Peyer's patch (tissue), 4 donors: ENCODE measurements around the gene EOLA1. TPM values are rescaled to one million over a fixed set of nuclear protein-coding genes. Genes with fewer than 3 reads are reported as not detected.
"Not testable (repeated sequence)": the region's sequence is repeated elsewhere in the genome, so short reads cannot be mapped to it uniquely, and the experiment has no call there.

Experiments used
- DNase-seq, 3 donors: peaks; one replicate each; pipeline ENCODE4 v3.0.0-alpha.2; 2017 to 2019
- H3K27ac ChIP-seq, 4 donors: fragments of 200-600 bp; sonication (generic); one replicate each; pipeline ENCODE4 v1.5.1; 2016 to 2019
- H3K27me3 ChIP-seq, 2 donors: fragments of 200-600 bp; sonication (generic); one replicate each; pipeline ENCODE4 v1.5.1; 2019
- H3K36me3 ChIP-seq, 3 donors: fragments of 200-600 bp; sonication (generic); one replicate each; pipeline ENCODE4 v1.5.1; 2016 to 2019
- H3K4me1 ChIP-seq, 4 donors: fragments of 200-600 bp; sonication (generic); one replicate each; pipeline ENCODE4 v1.5.1; 2016 to 2019
- H3K4me3 ChIP-seq, 4 donors: fragments of 200-600 bp; sonication (generic); 1 replicate in 3 of 4; 2 replicates in 1 of 4; pipeline ENCODE4 v1.5.1; 2016 to 2019; ENCODE audit warnings: mild to moderate bottlenecking in 1 of 4
- H3K9me3 ChIP-seq, 4 donors: fragments of 200-600 bp; sonication (generic); one replicate each; pipeline ENCODE4 v1.5.1; 2016 to 2019; ENCODE audit warnings: mild to moderate bottlenecking in 1 of 4
- CTCF ChIP-seq, 6 experiments: fragments of 450-650 bp in 4 of 6; fragments of 200-600 bp in 2 of 6; sonication (generic) in 1 of 6; IDR thresholded peaks; one replicate each; pipeline ENCODE4 v1.5.1; 2017 to 2019; ENCODE audit warnings: antibody characterized with exemption in 6 of 6, mild to moderate bottlenecking in 3 of 6, moderate library complexity in 1 of 6
- POLR2A ChIP-seq, 2 donors: fragments of 450-650 bp; IDR thresholded peaks; one replicate each; pipeline ENCODE4 v1.5.1; 2017; ENCODE audit warnings: antibody characterized with exemption in 2 of 2, mild to moderate bottlenecking in 2 of 2, moderate library complexity in 2 of 2
- total RNA-seq, 4 donors: library from RNA; depleted of rRNA; stranded (reverse); fragments of >200 nt; gene quantifications; one replicate each; pipeline ENCODE4 v1.1.0, GENCODE V29; 2016

Gene EOLA1
- total RNA-seq, 4 donors from 2014 or later: 11.9 to 23.1 (median 16.7) TPM

- peak; percentile 82 to 93 (median 89) for DNase-seq
- Histone ChIP-seq H3K4me3 (peak overlapping the region; percentile 35 to 79 (median 46)), H3K27ac (peak overlapping the region; percentile 89 to 97 (median 96)), H3K4me1 (peaks cover 0 to 6% (median 0%) of the 10 kb centered on the region in 4 donors), H3K36me3 (no peaks in the 10 kb centered on the region), H3K9me3 (no peaks in the 10 kb centered on the region), H3K27me3 (no peaks in the 10 kb centered on the region)
- no peak for TF ChIP-seq CTCF (IDR thresholded peaks at IDR 0.05)
- peak in 1 of 2 donors; percentile 12 for TF ChIP-seq POLR2A (IDR thresholded peaks at IDR 0.05)
These were observed 1.3 kb upstream of the EOLA1 start for GRCh38 chrX:149539283-149540130.

GRCh38 chrX:149540131-149540620 is 636 bp upstream of the EOLA1 start:
- no peak for TF ChIP-seq CTCF (IDR thresholded peaks at IDR 0.05)
- no peak for TF ChIP-seq POLR2A (IDR thresholded peaks at IDR 0.05)
- no peaks in the 10 kb centered on the region for H3K27me3 ChIP-seq
- peak overlapping the region; percentile 89 to 97 (median 96) for H3K27ac ChIP-seq
- peak; percentile 93 to 97 (median 96) for DNase-seq
- no peaks in the 10 kb centered on the region for H3K9me3 ChIP-seq
- H3K36me3 ChIP-seq: no peaks in the 10 kb centered on the region
- peaks cover 0 to 6% (median 0%) of the 10 kb centered on the region in 4 donors for H3K4me1 ChIP-seq
- peak overlapping the region; percentile 53 to 79 (median 70) for H3K4me3 ChIP-seq

- H3K4me3 ChIP-seq: peak overlapping the region; percentile 53 to 79 (median 70)
- no peaks in the 10 kb centered on the region for H3K27me3 ChIP-seq
- H3K4me1 ChIP-seq: peaks cover 0 to 6% (median 0%) of the 10 kb centered on the region in 4 donors
- H3K27ac ChIP-seq: peak overlapping the region; percentile 89 to 97 (median 96)
- H3K36me3 ChIP-seq: no peaks in the 10 kb centered on the region
- TF ChIP-seq POLR2A (IDR thresholded peaks at IDR 0.05) (no peak), CTCF (IDR thresholded peaks at IDR 0.05) (no peak)
- H3K9me3 ChIP-seq: no peaks in the 10 kb centered on the region
- no peak for DNase-seq
These were observed 772 bp downstream of the EOLA1 start for GRCh38 chrX:149541521-149542047.

GRCh38 chrX:149545545-149546543 is 5.0 kb downstream of the EOLA1 start:
- DNase-seq, H3K27ac ChIP-seq, H3K27me3 ChIP-seq, H3K4me1 ChIP-seq, H3K36me3 ChIP-seq, H3K4me3 ChIP-seq, H3K9me3 ChIP-seq: not testable (repeated sequence)

GRCh38 chrX:149546962-149547361 is 6.2 kb downstream of the EOLA1 start:
- H3K9me3 ChIP-seq, H3K4me1 ChIP-seq, H3K27ac ChIP-seq, H3K4me3 ChIP-seq, H3K36me3 ChIP-seq, DNase-seq, H3K27me3 ChIP-seq: not testable (repeated sequence)

GRCh38 chrX:149547782-149548181 is 7.0 kb downstream of the EOLA1 start:
- not testable (repeated sequence) for H3K9me3 ChIP-seq, H3K36me3 ChIP-seq, H3K27me3 ChIP-seq, H3K4me3 ChIP-seq, H3K27ac ChIP-seq, DNase-seq, H3K4me1 ChIP-seq

GRCh38 chrX:149549701-149550100 is 8.9 kb downstream of the EOLA1 start, which contains the start of gene HSFX3:
HSFX3 (minus strand) TSS chrX:149549924; CDS start chrX:149549852, 72 bp downstream.
- H3K9me3 ChIP-seq, H3K4me1 ChIP-seq, H3K27ac ChIP-seq, DNase-seq, H3K4me3 ChIP-seq, H3K27me3 ChIP-seq, H3K36me3 ChIP-seq: not testable (repeated sequence)

GRCh38 chrX:149550454-149550853 is 9.6 kb downstream of the EOLA1 start:
- not testable (repeated sequence) for H3K9me3 ChIP-seq, H3K4me1 ChIP-seq, H3K27ac ChIP-seq, DNase-seq, H3K4me3 ChIP-seq, H3K36me3 ChIP-seq, H3K27me3 ChIP-seq

- H3K36me3 ChIP-seq, H3K9me3 ChIP-seq, H3K27me3 ChIP-seq, H3K4me3 ChIP-seq, H3K4me1 ChIP-seq, H3K27ac ChIP-seq, DNase-seq: not testable (repeated sequence)
These were observed 10.6 kb downstream of the EOLA1 start for GRCh38 chrX:149551245-149551938.

GRCh38 chrX:149551939-149552248 is 11.1 kb downstream of the EOLA1 start:
- not testable (repeated sequence) for H3K27ac ChIP-seq, H3K27me3 ChIP-seq, H3K36me3 ChIP-seq, H3K9me3 ChIP-seq, H3K4me1 ChIP-seq, H3K4me3 ChIP-seq, DNase-seq
